ENCODE measurements around the gene SDK2.

DNA sequence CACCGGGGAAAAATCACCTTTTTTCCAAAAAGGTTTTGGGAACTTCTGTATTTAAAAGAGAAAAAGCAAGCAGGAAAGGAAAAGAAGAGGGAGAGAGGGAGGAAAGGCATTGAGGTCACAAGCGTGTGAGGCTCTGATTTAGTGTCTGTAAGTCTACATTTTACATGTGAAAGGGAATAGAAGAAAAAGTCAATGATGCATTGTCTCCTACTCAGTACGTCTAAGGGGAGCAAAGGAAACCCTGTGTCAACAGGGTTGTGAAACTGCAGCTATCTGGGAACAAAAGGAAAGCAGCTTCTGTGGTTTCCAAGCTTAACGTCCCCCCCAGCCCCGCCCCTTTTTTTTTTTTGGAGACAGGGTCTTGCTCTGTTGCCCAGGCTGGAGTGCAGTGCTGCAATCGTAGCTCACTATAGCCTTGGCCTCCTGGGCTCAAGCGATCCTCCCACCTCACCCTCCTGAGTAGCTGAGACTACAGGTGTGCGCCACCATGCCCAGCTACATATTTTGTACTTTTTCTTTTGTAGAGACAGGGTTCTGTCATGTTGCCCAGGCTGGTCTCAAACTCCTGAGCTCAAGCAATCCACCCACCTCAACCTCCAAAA lies 330.6 kb downstream of the SDK2 start:
- TF ChIP-seq POLR2A (IDR thresholded peaks at IDR 0.05), result no peak
- TF ChIP-seq CTCF (IDR thresholded peaks at IDR 0.05), result no peak

All from thyroid gland (tissue), 4 donors.